ENCODE data around the gene SRPK1. TPM values are rescaled to one million over a fixed set of nuclear protein-coding genes. Genes with fewer than 3 reads are reported as not detected.

The SRPK1 gene
- total and polyA plus RNA-seq, 2 of the 8 experiments (the other 6 are each of a cell fraction or from before 2014, with no cell fraction given): 25.7 to 116 TPM

DNA sequence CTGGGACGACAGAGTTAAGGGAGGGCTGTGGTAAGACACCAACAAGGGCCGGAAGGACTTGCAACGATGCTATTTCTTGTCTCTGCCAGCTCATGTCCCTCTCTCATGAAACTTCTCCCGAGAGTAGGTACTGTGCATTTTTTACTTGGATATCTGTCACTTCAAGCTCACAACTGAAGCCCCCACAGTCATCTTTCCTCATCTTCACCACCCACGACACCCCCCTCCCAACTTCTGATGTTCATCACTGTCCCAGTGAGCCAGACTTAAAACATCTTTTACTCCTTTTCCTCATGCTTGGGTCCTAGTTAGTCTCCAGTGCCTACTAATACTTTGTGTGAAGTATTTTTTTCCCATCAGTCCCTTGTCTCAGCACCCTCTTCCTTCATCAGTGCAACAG lies 34.6 kb upstream of the SRPK1 start:
- no peak overlapping the region for H2BK20ac ChIP-seq (ENCODE audit: low read length)
- H4K91ac ChIP-seq (replicated peaks; ENCODE audit: insufficient read length, low read length): no peak overlapping the region
- 94% methylated on average over 5 of the region's 5 CpGs; no CpG with 5 or more reads in 1 of the 2 experiments for WGBS, 2 experiments (ENCODE audit: extremely low coverage in 1 of 2, insufficient coverage in 1 of 2, insufficient read length in 1 of 2, insufficient replicate concordance in 2 of 2, low coverage in 1 of 2, low lambda C conversion rate in 2 of 2, missing lambda C conversion rate in 1 of 2)
- H3K79me2 ChIP-seq (ENCODE audit: control insufficient read depth in 1 of 2, insufficient read depth in 2 of 2, low read length in 2 of 2): no peaks in the 10 kb centered on the region
- no peak overlapping the region for H3K9ac ChIP-seq (replicated peaks in 1 of 4; ENCODE audit: extremely low read depth in 1 of 4, low read depth in 3 of 4, low read length in 3 of 4)
- no peaks in the 10 kb centered on the region for H3K36me3 ChIP-seq (ENCODE audit: control insufficient read depth in 2 of 4, insufficient read depth in 4 of 4, low read length in 3 of 4)
- no peak overlapping the region for H2BK15ac ChIP-seq (ENCODE audit: low read length)
- H2AK5ac ChIP-seq (ENCODE audit: low read depth, low read length): no peak overlapping the region
- no peak overlapping the region for H3K14ac ChIP-seq (ENCODE audit: insufficient read length)
- H3K79me1 ChIP-seq (ENCODE audit: low read depth, low read length): no peaks in the 10 kb centered on the region
- TF ChIP-seq BRCA1 (IDR thresholded peaks at IDR 0.05; ENCODE audit: low read depth, low read length) (no peak), SP4 (IDR thresholded peaks at IDR 0.05; ENCODE audit: low read length) (no peak), NANOG (IDR thresholded peaks at IDR 0.05; ENCODE audit: insufficient read depth, low read depth, low read length, poor library complexity, severe bottlenecking) (no peak), TEAD4 (IDR thresholded peaks at IDR 0.05; ENCODE audit: low read depth, low read length) (no peak)
- H3K56ac ChIP-seq (replicated peaks; ENCODE audit: insufficient read length, low read depth, low read length): no peak overlapping the region
- H3K4me2 ChIP-seq (ENCODE audit: insufficient read depth in 1 of 2, low read depth in 2 of 2, low read length in 2 of 2): no peak overlapping the region
- H3K9me3 ChIP-seq (ENCODE audit: insufficient read depth in 2 of 2, low read depth in 1 of 2, low read length in 1 of 2): no peaks in the 10 kb centered on the region
- no peak for DNase-seq (ENCODE audit: low read depth in 1 of 2, low spot score in 2 of 2)
- no peak overlapping the region for H4K8ac ChIP-seq (ENCODE audit: extremely low read depth, insufficient read depth, low read length)
- no peak overlapping the region for H4K5ac ChIP-seq (ENCODE audit: insufficient read length, low read depth, low read length)
- peaks cover 0 to 6% (median under 1%) of the 10 kb centered on the region in 4 experiments; a peak in 3 of 7 replicates for H3K4me1 ChIP-seq (replicated peaks in 1 of 4; ENCODE audit: control insufficient read depth in 3 of 4, insufficient read depth in 4 of 4, low read length in 3 of 4)
- H3K23ac ChIP-seq (ENCODE audit: insufficient read length): no peak overlapping the region
- H4K20me1 ChIP-seq (replicated peaks in 1 of 2; ENCODE audit: control insufficient read depth in 1 of 2, insufficient read depth in 2 of 2, low read length in 2 of 2): no peaks in the 10 kb centered on the region
- no peak overlapping the region for H2BK120ac ChIP-seq (replicated peaks; ENCODE audit: low read depth, low read length)
- no peaks in the 10 kb centered on the region for H3K23me2 ChIP-seq (ENCODE audit: low read depth, low read length)
- no peak overlapping the region for H2BK5ac ChIP-seq (ENCODE audit: low read depth, low read length)
- ChIA-PET POLR2A (ENCODE audit: partially characterized antibody) (interaction anchor here (1.4 to 2.5 kb wide), 2 partner anchors 11 to 72 kb away, joined by 3 to 9 read pairs; partner anchors contain the start of gene MAPK14), CTCF (ENCODE audit: partially characterized antibody) (interaction anchor here (0.6 to 3.0 kb wide), 18 partner anchors 13 to 199 kb away, joined by 3 to 12 read pairs (median 4); no protein-coding TSS in a partner anchor)
- no peaks in the 10 kb centered on the region for H3K27me3 ChIP-seq (replicated peaks in 1 of 4; ENCODE audit: control insufficient read depth in 3 of 4, extremely low read depth in 1 of 4, insufficient read depth in 3 of 4, low read length in 3 of 4)
- no peak overlapping the region; the same call in 1 of the 2 replicates for H2AFZ ChIP-seq (ENCODE audit: low read length)
- no peak overlapping the region for H2BK12ac ChIP-seq (ENCODE audit: low read depth, low read length)
- no peak overlapping the region for H3K27ac ChIP-seq (ENCODE audit: low read depth, low read length)
- no peak overlapping the region for H3K4ac ChIP-seq (replicated peaks; ENCODE audit: insufficient read length, low read depth, low read length)
- FAIRE-seq: no peak
- no peak overlapping the region for H3K18ac ChIP-seq (ENCODE audit: extremely low read depth, low read length)
- H3K4me3 ChIP-seq (ENCODE audit: extremely low read depth in 1 of 4, insufficient read depth in 2 of 4, low read depth in 3 of 4, low read length in 4 of 4): no peak overlapping the region
